Left forelimb (tissue), 1 donor: Measurements from ENCODE around the gene WLS.
"Not testable (repeated sequence)": the region's sequence is repeated elsewhere in the genome, so short reads cannot be mapped to it uniquely, and the experiment has no call there.

Experiments used
- DNase-seq: peaks from one replicate; pipeline ENCODE4 v3.0.0-alpha.2; 2018; ENCODE audit warnings: low spot score

WLS gene

GRCh38 chr1:68198752-68199151 lies 33.6 kb downstream of the WLS start:
- DNase-seq, result no peak

- DNase-seq, result no peak
Observed at GRCh38 chr1:68197891-68198290, 34.4 kb downstream of the WLS start.

GRCh38 chr1:68197461-68197860 lies 34.9 kb downstream of the WLS start:
- DNase-seq, result no peak

GRCh38 chr1:68196676-68197075 lies 35.6 kb downstream of the WLS start:
- DNase-seq, result no peak

GRCh38 chr1:68191717-68192116 lies 40.6 kb downstream of the WLS start:
- no peak for DNase-seq

GRCh38 chr1:68188644-68189340 lies 43.5 kb downstream of the WLS start:
- no peak for DNase-seq

GRCh38 chr1:68188060-68188538 lies 44.2 kb downstream of the WLS start:
- no peak for DNase-seq

- no peak for DNase-seq
Observed at GRCh38 chr1:68185743-68186142, 46.6 kb downstream of the WLS start.

- DNase-seq, result no peak
Observed at GRCh38 chr1:68183895-68184294, 48.4 kb downstream of the WLS start.

GRCh38 chr1:68181165-68181556 lies 51.2 kb downstream of the WLS start:
- no peak for DNase-seq

GRCh38 chr1:68180441-68181164 lies 51.7 kb downstream of the WLS start:
- no peak for DNase-seq

- DNase-seq, result no peak
Observed at GRCh38 chr1:68178821-68179490, 53.4 kb downstream of the WLS start.

- DNase-seq, result no peak
Observed at GRCh38 chr1:68175621-68176398, 56.5 kb downstream of the WLS start.

GRCh38 chr1:68174738-68175113 lies 57.6 kb downstream of the WLS start:
- DNase-seq, result no peak

GRCh38 chr1:68173936-68174737 lies 58.2 kb downstream of the WLS start:
- DNase-seq, result peak; percentile 72

- DNase-seq, result no peak
Observed at GRCh38 chr1:68173283-68173935, 58.9 kb downstream of the WLS start.

- not testable (repeated sequence) for DNase-seq
Observed at GRCh38 chr1:68171795-68172194, 60.5 kb downstream of the WLS start.

GRCh38 chr1:68168545-68169171 lies 63.7 kb downstream of the WLS start:
- DNase-seq, result no peak

GRCh38 chr1:68167211-68167610 lies 65.1 kb downstream of the WLS start:
- no peak for DNase-seq

GRCh38 chr1:68166348-68166747 lies 66.0 kb downstream of the WLS start:
- DNase-seq, result no peak
